PFSK-1 (cell line): ENCODE data around the gene POR.

ENCODE experiments used
- POLR2AphosphoS5 ChIP-seq: IDR thresholded peaks from 2 replicates; pipeline ENCODE4 v1.6.1; 2012; ENCODE audit warnings: low read depth, mild to moderate bottlenecking, control low read depth, low read length, moderate library complexity
- SIN3A ChIP-seq: IDR thresholded peaks from 2 replicates; pipeline ENCODE4 v1.6.1; 2012; ENCODE audit warnings: mild to moderate bottlenecking, low read length, moderate library complexity, borderline replicate concordance; ENCODE audit not compliant: insufficient read depth
- TAF1 ChIP-seq: IDR thresholded peaks from 2 replicates; pipeline ENCODE4 v1.6.1; 2012; ENCODE audit warnings: low read length, control low read depth, borderline replicate concordance; ENCODE audit not compliant: insufficient read depth

DNA sequence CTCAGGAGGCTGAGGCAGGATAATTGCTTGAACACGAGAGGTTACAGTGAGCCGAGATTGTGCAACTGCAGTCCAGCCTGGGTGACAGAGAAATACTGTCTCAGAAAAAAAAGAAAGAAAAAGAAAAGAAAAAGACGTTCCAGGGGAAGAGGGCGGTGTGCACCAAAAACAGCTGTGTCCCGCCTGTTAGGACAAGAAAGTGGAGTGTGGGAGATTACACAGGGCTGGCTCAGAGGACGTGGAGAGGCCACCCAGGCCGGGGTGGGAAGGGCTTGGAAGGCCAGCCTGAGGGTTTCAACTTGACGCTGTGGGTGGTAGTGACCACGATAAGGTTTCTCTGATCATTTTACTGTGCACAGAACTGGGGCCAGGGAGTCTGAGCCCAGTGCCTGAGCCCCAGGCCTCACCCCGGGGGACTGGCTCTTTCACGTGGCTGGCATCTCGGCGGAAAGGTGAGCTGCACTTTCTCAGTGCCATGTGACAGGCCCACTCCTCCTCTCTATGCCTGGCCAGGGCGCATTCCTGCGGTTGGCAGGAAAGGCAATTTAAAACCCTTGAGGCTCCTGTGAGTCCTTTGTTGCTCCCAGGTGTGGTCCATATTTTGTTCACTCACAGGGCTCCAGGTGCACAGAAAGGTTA is 22.2 kb upstream of the POR start:
- no peak for TF ChIP-seq POLR2AphosphoS5
- no peak for TF ChIP-seq TAF1
- TF ChIP-seq SIN3A, result no peak
